ENCODE measurements around the gene DIRAS1.
"Not testable (repeated sequence)": the region's sequence is repeated elsewhere in the genome, so short reads cannot be mapped to it uniquely, and the experiment has no call there.

DIRAS1 gene

GRCh38 chr19:2726904-2727639 is 5.9 kb upstream of the DIRAS1 start:
- DNase-seq (ENCODE audit: low spot score) = peak; percentile 17

DNA sequence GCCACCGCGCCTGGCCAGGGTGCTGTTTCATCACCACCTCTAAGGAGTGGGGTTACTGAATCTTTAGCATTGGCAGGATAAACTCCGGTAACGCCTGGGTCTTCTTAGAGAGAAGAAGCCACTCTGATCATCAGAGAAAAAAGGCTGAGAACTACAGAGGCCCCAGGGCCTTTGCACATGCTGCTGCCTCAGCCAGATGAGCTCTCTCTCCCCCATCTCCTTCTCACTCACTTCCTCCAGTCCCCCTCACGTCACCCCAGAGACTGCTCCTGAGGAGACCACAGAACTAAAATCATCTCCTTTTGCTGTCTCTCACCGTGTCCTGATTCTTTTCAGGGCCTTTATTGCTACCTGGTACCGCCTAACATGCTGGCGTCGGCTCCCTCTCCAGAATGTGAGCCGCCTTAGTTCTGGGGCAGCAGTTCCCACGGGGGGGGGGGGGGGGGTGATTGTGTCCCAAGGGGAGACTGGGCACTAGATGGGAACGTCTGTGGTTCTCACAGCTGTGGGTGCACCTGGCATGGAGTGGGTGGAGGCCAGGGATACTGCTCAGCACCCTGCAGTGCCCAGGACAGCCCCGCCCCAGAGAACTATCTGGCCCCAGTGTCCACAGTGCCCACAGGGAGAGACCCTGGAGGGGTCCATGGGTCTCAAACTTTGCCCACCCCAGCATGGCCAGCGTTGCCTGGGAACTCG is 5.1 kb upstream of the DIRAS1 start:
- DNase-seq (ENCODE audit: low spot score) = peak; percentile 4

DNA sequence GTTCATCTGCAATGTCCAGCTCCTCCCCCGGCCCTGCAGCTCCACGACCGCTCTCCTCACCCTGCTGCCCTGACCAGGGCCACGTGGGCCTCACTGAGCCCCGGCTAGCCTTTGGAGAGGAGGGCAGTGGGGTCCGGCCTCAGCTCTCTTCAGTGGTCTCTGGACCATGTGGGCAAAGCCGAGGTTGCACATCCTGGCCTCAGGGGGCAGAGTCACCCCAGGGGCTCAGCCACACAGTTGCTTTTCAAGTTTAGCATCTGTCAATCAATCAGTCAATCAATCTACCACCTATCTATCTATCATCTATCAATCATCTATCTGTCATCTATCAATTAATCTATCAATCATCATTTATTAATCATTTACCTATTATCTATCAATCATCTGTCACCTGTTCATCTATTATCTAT is 3.0 kb upstream of the DIRAS1 start:
- peak; percentile 11 for DNase-seq (ENCODE audit: low spot score)

DNA sequence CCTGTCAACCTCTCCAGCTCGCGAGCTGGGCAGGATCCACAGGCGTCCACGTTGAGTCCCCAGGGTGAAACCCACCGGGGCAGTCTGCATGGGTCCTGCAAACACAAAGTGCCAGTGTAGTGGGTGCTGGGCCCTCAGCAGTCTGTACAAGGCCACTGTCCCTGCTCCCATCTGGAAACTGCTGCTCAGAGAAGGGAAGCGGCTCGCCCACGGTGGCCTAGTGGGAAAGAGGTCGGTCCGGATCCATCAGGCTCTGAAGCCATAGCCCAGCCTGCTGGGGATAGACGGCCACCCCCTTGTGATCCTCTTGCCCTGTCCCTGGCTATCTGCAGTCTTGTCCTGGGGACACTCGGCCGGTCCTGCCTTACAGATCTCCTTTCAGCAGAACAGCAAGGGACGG is 2.6 kb upstream of the DIRAS1 start:
- DNase-seq (ENCODE audit: low spot score) = no peak

DNA sequence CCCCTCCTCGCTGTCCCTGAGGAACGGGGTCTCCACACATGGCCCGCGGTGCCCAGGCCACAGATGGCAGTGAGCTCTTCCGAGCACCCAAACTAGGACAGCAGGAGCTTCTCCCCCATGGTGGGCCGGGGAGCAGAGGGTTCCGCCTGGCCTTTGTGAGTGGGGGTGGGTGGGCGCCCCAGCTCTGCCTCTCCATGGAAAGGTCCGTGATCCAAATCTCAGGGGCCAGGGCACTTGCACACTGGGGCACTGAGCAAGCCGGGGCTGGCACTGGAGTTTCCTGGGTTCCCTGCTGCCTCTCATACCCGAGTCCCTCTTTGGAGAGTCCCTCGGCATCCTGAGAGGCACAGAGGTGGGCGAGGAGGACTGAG is 2.2 kb upstream of the DIRAS1 start:
- no peak for DNase-seq (ENCODE audit: low spot score)

DNA sequence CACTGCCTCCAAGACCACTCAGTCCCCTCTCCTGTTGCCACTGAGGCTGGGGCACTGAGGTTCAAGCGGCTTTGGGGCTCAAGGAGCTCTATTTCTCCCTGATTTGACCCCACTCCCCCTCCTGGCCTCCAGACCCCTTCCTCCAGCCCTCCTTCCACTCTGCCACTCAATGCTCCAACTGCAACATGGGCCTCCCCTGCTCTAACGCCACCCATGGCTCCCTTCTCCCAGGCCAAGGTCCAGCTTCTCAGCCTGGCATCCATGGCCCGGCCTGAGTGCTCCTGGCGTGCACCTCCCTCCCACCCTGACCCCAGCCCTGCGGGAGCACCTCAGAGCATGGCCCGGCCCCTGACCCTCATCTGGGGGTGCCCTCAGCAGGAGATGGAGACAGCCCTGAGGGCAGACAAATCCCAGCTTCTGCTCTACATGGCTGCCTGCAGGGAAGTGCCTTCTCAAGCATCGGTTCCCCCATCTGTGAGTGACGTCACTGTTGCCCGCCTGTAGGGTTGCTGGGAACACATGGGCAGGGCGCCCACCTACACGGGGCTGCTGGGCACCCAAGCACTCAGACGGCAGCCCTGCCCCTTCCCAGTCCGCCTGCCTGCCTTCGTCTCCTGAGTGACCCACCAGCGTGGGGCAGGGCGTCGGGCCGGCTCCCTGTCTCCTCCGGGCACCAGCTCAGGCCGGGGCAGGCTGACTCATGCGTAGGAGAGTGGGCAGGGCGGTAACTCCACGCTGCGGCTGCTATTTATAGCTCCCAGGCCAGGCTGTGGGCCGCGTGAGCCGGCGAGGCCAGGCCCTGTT is 1.6 kb upstream of the DIRAS1 start:
- peak; percentile 95 for DNase-seq (ENCODE audit: low spot score)

DNA sequence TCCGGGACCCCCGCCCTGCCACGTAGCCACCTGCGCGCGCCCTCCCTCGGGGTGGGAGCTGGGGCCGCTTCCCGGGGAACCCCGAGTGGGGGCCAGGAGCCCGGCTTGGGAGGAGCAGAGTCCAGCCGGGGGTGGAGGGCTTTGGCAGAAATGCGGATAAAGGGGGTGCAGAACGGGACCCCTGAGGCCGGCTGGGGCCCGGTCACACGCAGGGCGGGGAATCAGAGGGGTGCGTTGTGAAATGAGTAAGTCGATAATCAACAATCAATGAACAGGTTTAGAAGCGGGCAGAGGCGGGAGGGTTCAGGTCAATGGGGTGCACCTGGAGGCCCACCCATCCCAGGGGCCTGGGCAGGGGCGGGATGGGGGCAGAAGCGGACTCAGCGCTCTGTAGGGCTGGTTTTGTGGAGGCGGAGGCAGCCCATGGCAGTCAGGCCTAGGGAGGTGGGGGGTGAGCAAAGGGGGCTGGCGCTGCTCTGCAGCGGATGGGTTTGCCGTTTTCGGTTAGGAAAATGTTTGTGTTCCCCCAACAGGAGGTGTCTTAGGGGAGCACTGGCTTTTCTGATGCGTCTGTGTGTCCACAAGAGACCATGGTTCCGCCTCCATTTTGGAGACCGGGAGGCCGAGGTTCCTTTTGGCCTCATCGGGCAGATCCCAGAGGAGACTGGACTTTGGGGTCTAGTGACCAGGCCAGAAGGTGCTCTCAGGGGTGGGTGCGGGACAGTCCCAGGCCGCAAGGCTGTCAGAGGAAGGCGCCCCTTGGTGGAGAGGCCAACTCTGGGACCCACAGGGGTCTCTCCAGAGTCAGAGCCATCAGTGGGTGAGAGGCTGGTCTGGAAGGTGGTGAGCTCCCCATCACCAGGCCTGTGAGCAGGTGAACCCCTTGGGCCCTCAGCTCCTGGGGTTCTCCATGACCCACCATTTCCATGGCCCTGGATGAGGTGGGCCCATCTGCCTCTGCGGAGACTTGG is 683 bp upstream of the DIRAS1 start:
- no peak for DNase-seq (ENCODE audit: low spot score)

GRCh38 chr19:2719920-2720776 is 1.0 kb downstream of the DIRAS1 start:
- peak; percentile 90 for DNase-seq (ENCODE audit: low spot score)

DNA sequence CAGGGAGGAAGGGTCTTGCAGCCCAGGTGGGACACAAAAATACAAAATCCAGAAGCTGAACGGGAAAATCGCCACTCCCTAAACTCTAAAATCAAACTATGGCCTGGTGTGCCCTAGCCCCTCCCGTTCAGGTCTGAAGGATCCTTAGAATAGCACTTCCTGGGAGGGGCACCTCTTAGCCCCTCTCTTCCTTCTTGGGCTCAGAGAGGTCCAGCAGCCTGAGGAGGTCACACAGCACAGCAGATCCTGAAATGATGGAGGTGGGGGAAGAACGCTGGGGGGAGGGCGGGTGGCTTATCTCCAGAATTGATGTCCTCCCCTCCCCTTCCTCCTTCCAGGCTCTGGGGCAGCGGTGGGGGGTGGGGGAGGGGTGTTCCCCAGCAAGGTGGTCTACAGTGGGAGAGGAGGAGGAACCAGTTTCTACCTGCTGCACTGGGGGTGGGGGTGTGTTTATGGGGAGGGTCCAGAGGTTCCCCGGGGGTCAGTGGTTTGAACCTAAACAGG is 1.9 kb downstream of the DIRAS1 start:
- no peak for DNase-seq (ENCODE audit: low spot score)

DNA sequence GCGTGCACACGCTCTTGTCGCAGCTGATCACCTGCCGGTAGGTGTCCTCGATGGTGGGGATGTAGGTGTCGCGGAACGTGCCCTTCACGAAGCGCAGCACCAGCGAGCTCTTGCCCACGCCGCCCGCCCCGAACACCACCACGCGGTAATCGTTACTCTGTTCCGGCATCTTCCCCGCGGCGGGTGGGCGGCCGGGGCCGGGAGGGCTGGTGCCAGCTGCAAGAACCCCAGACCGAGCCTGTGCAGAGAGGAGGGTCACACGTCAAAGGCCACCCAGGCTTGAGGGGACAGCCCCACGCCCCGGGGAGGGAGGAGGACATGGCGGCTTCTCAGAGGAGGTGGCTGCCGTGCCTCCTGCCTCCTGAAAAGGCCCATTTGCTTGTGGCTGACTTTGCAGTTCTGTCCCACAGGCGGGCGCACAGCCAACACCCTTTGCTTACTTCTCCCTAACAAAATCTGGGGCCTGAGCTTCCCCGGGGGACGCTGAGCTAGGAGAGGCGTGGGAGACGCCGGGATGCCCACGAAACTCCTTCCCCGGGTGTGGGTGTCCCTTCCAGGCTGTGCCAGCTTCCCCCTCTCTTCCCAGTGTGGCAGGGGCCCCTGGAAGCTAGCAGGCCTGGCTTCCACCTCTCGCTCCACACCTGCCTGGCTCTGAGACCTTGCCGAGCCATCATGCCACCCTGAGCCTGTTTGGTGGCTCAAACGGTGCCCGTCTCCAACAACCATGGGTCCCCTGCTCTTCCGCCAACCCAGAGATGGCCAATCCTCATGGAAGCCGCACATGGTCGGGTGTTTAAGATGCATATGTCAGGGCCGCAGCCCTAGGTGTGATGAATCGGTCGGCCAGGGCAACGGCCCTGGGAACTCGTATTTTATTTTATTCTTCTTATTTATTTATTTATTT is 3.3 kb downstream of the DIRAS1 start:
- DNase-seq (ENCODE audit: low spot score) = no peak

- DNase-seq (ENCODE audit: low spot score) = no peak
These were observed 4.2 kb downstream of the DIRAS1 start for GRCh38 chr19:2716722-2717637.

- no peak for DNase-seq (ENCODE audit: low spot score)
These were observed 4.9 kb downstream of the DIRAS1 start for GRCh38 chr19:2716275-2716650.

GRCh38 chr19:2715470-2716274 is 5.5 kb downstream of the DIRAS1 start:
- no peak for DNase-seq (ENCODE audit: low spot score)

GRCh38 chr19:2714531-2715269 is 6.5 kb downstream of the DIRAS1 start:
- DNase-seq (ENCODE audit: low spot score) = no peak

DNA sequence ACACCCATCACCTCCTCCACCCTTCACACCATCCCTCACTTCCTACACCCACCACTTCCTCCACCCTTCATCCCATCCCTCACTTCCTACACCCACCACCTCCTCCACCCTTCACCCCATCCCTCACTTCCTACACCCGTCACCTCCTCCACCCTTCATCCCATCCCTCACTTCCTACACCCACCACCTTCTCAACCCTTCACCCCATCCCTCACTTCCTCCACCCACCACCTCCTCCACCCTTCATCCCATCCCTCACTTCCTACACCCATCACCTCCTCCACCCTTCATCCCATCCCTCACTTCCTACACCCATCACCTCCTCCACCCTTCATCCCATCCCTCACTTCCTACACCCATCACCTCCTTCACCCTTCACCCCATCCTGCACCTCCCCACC is 7.1 kb downstream of the DIRAS1 start:
- DNase-seq (ENCODE audit: low spot score) = not testable (repeated sequence)

DNA sequence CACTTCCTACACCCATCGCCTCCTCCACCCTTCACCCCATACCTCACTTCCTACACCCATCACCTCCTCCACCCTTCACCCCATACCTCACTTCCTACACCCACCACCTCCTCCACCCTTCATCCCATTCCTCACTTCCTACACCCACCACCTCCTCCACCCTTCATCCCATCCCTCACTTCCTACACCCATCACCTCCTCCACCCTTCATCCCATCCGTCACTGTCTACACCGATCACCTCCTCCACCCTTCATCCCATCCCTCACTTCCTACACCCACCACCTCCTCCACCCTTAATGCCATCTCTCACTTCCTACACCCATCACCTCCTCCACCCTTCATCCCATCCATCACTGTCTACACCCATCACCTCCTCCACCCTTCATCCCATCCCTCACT is 8.0 kb downstream of the DIRAS1 start:
- DNase-seq (ENCODE audit: low spot score) = not testable (repeated sequence)

DNA sequence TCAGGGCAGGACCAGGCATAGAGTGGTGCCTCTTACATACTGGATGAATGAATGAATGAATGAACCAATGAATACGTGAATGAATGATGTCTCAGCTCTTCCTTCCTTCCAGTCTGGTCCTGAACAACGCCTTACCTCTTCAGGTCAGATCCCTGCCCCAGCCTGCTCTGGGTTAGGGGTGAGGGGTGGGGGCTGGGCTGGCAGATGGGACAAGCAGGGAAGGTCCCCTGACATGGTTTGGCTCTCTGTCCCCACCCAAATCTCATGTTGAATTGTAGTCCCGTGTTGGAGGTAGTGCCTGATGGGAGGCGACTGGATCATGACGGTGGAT is 9.3 kb downstream of the DIRAS1 start:
- DNase-seq (ENCODE audit: low spot score) = no peak
